NCI-H146 (cell line): Measurements from ENCODE around the gene NXPH1.

ENCODE experiments used
- DNase-seq: peaks from one replicate; lab custom pipeline; 2025; lab: John Stamatoyannopoulos, UW

NXPH1 gene

DNA sequence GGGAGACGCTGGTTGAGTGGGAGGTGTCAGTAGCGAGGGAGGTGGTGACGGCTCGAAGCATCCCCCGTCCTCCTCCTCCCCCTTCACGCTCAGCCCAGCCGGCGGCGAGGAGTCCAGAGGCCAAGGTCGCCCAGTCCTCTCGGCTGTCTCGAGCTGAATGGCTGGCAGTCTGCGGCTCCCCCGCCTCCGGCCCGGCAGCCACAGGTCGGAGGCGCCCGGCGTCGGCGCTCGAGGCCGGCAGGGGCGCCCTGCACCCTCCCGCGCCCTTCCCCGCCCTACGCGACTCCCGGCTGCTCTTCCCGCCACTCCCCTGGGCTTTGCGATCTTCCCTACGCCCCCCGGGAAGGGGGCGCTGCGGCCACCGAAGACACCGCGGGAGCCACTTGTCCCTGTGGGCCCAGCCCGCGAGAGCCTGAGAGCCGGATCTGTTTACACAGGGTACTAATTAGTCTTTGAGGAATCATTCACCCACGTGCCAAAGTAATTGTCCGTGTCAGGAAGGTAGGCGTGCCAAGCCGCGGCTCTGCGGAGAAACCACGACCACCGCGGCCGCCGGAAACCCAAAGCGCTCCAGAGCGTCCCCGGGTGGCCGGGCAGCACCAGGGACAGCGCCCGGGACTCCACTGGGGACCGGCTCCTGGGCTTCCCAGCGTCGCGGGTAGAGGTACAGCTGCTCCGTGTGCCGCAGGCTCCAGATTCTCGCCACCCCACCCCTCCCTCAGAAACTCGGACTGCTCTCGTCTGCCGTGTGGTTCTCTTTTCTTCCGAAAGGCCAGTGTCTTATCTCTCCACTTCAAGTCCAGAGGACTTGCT, at the start of gene NXPH1:
NXPH1 (plus strand) TSS at position 133 of the 813 bp plus-strand sequence.
- DNase-seq, result peak; percentile 95

DNA sequence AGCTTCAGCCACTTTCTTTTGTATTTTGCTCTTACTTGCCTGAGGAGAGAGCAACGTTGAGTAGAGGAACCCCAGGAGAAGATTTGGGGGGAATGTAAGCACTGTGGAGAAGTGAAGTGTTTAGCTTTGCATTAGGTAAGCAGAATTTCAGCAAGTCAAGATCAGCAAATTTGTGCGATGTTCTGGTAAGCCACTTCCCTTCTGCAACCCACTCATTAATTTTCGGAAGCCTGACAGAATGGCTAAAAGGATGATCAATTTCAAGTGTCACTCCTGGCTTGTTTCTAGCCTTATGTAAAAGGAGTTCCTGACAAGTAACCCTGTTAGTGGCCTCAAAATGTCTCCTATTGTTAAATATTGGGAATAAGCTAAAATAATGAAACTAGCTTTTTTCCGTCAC, 48.5 kb upstream of the NXPH1 start:
- DNase-seq, result no peak

- DNase-seq, result no peak
These were observed 46.4 kb upstream of the NXPH1 start for GRCh38 chr7:8386926-8387550.

GRCh38 chr7:8387551-8388256, 45.7 kb upstream of the NXPH1 start:
- DNase-seq, result no peak

- no peak for DNase-seq
These were observed 45.2 kb upstream of the NXPH1 start for GRCh38 chr7:8388257-8388625.

GRCh38 chr7:8389593-8390261, 43.7 kb upstream of the NXPH1 start:
- DNase-seq, result peak; percentile 81

- peak; percentile 53 for DNase-seq
These were observed 43.2 kb upstream of the NXPH1 start for GRCh38 chr7:8390262-8390626.

GRCh38 chr7:8391353-8392062, 41.9 kb upstream of the NXPH1 start:
- DNase-seq, result no peak

DNA sequence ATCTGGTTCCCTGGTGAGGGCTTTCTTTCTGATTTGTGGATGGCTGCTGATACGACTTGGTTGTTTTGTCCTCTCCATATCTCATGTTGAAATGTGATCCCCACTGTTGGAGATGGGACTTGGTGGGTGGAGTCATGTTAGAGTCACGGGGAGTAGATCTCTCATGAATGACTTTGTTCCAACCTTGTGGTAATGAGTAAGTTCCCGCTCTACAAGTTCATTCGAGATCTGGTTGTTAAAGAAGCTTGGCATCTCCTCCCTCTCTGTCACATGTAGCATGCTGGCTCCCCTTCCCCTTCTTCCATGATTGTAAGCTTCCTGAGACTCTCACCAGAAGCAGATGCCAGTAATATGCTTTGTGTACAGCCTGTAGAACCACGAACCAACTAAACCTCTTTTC, 37.1 kb upstream of the NXPH1 start:
- DNase-seq, result no peak

DNA sequence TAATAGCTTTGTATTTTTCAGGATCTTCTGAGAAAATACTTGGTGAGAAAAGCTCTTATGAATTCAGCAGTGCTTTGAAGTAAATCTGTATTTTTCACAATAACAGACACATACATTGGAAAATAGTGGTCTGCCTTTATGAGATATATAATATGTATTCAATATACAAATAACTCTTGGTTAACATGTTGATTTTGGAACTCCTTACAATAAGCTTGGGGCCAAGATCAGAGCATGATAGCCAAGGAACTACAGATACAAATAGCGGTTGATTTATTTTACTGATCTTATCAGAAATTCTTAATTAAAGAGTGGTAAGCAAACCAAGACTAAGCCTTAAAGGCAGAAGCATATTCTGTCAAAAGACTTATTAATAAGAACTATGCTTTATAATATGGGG, 24.5 kb upstream of the NXPH1 start:
- DNase-seq, result no peak

DNA sequence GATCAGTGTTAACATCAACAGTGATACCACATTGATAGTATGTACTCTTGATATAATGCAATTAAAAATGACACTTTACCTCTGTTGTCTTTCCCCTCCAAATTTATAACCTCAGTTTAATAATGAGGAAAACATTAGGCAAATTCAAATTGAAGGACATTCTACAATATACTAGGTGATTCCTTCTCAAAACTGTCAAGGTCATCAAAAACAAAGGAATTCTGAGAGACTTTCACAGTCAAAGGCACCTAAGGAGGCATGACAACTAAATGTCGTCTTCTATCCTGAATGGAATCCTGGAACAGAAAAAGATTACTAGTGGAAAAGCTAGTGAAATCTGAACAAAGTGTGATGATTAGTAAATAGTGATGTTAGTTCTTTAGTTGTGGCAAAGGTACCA, 22.3 kb upstream of the NXPH1 start:
- no peak for DNase-seq

DNA sequence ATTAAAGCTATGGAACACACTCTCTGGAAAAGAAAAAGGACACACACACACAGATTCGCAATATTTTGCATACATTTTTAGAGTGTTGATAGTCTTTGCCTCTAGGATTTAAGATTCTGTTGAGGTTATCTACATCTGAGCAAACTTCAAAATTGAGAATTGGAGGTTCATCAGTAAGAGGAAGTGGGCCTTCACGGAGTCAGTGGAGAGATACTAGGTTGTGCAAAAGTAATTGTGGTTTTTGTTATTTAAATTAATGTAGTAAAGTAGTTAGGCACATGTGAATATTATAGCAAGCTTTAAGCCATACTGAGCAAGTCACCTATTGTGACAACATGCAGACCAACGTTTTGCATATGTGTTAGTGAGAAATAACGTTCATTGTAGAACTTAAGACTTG, 19.8 kb upstream of the NXPH1 start:
- DNase-seq, result no peak

- peak; percentile 76 for DNase-seq
These were observed 14.7 kb upstream of the NXPH1 start for GRCh38 chr7:8418629-8419245.

DNA sequence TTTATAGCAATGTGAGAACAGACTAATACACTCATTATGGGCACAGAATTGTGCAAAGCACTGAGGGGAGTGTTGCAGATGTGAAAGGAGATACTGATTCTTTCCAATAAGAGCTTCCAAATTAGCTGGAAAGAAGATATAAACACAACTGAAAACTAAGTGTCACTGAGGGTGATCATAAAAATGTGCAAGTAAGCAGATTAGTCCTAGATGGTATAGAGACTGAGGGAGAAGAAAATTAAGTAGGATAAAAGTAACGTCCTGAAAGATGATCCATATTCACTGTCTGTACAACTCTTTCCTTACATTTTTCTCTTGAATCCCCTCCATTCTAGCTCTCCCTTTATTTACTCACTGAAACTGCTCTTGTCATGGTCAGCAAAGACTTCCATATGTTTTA, 11.2 kb upstream of the NXPH1 start:
- no peak for DNase-seq

DNA sequence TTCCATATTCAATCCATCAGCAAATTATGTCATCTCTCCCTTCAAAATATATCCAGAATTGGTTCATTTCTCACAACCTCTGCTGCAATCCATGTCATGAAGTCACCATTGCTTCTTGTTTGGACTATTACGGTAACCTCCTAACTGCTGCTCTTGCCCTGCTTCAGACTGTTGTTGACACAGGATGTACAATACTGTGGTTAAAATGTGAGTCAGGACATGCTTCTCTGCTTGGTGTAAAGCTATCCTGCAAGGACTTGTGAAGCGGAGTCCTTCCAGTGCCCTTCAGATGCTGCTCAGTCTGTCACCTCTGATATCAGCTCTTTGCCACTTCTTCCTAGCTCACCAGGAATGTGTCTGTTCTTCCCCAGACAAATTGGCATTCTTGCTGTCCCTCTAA, 10.4 kb upstream of the NXPH1 start:
- DNase-seq, result no peak

GRCh38 chr7:8425223-8425622, 8.2 kb upstream of the NXPH1 start:
- no peak for DNase-seq

DNA sequence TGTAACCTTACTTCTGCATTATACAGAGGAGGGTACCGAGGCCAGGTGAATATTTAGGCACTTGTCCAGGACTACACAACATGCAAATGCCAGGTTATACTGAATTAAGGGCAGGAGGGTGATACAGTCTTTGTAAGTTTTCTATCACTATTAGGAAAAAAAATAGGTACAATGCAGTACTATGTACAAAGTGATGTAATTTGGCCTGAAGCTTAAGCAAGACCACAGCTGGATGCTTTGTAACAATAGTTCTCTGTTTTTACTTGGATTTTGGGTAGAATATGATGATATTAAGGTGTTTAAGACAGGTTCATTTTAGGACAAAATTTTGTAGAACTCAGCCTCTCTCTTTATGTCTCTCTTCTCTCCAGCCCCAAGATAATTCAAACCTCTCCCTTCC, 2.8 kb upstream of the NXPH1 start:
- DNase-seq, result no peak

GRCh38 chr7:8434290-8435002, 1.0 kb downstream of the NXPH1 start:
- DNase-seq, result no peak

DNA sequence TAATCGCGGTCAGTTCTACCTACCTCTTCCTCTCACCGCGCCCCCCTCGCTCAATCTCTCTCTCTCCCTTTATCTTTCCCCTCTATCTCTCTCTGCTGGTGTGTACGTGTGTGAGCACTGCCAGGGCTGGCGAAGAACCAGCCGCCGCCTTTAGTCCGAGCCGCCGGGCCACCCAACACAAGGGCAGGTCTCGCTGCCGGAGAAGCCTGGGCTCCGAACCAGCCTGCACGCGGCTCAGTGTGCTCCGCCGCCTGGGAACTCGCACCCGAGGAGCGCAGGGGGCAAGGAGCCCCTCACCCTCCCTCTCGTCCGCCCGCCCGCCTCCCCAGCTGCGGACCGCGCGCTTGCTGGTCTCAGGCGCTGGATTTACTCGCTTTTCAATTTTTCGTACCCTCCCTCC, 1.7 kb downstream of the NXPH1 start:
- DNase-seq, result no peak

GRCh38 chr7:8435590-8436545, 2.5 kb downstream of the NXPH1 start:
- no peak for DNase-seq
